ENCODE measurements around the gene SRM.
"Not testable (repeated sequence)": the region's sequence is repeated elsewhere in the genome, so short reads cannot be mapped to it uniquely, and the experiment has no call there.

Gene SRM

DNA sequence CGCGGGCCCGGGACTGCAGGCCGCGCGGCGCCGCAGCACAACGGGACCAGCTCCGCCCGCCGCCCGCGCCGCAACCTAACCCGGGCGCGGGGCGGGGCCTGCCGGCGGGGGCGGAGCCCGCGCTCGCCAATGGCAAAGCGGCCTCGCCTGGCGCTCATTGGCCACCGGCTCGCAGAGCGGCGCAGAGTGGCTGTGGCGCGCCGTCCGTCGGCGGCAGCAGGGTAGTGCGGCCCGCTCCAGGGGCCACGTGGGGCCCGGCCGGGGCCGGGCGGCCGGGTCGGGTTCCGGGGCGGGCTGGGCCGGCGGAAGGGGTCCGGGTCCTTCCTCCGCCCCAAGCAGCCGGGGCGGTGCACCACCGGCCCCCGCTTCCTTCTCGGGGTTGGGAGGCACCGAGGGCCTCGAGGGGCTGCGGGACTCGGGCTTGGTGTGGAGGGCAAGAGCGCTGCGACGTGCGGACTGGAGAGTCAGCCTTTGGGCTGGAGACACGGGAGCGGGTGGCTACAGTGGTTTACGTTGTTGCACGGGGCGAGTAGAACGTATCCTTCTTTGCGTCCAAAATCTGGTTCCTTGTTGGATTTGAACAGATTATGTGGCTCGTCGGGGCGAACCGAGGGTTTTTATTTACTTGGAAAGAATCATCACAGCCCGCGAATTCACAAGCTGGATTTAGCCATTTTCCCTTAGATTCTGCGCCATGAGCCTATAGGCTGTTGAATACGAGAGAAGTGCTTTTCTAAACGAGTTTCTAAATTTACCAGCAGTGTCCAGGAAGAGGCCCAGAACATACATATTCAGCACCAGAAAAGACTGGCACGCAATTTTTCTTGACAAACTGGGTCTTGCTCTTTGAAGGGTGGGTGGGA lies at the start of gene SRM:
TSS of gene SRM (minus strand) at position 51 of the 863 bp plus-strand sequence. CDS start 75 bp downstream, outside the sequence.
- peak; percentile 94 for DNase-seq

DNA sequence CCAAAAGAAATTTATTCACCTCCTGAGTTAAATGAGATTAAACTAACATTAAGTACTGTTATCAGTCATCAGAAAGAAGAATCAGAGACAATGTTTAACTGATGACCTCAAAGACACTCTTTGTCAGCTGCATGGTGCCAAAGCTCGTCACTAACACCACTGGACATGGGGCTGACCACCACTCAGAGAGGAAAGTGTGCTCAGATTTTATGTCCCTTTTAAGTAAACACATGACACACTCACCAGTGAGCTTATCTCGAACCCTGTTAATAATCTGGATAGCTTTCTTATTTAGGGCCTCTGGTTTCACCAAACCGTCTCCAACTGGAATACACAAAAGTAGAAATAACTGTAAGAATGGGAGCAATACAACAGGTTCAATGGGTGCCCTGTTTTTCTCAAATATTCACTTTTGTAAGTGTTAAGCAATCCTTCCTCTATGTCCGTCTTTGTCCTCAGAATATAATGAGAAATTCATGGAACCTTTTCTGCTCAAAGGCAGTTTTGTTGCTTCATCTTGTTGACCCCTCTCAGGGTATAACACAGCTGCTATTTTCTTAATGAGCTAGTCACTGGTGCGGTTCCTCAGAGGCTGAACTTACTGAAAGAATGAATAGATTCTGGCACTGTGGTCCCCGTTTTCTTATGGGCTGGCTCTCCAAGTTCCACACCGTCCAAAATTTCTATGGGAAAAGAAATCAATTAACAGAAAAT lies 49.4 kb upstream of the SRM start:
- no peak for DNase-seq

DNA sequence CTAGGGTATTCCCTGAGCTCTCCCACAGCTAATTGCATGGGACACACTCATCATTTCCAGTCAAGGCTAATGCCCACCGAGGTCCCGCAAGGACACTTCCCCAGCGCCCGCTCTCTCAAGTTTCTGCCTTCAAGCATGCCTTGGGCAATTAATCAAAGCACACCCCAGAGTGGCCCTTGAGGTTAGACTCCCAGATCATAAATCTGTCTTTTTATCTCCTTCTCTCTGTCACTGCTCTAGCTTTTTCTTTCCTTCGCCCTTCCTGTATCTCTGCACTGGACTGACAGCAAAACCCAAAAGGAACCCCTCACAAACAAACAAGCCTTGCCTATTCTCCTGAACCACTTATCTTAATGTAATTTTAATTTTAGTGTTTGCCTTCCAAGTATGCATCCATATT lies 47.8 kb upstream of the SRM start:
- no peak for DNase-seq

DNA sequence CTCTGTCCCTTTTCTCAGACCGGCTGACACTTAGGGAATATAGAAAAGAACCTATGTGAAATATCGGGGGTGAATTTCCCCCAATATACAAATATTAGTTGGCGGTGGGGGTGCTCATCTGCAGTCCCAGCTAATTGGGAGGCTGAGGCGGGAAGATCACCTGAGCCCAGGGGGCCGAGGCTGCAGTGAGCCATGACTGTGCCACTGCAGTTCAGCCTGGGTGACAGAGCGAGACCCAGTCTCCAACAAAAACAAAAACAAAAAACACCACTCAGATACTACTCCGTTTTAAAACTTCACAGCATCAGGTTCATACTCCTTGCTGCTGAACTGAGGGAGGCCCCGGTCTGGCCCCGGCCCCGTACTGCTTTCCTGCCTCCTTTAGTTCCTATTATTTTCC lies 45.8 kb upstream of the SRM start:
- DNase-seq = no peak

DNA sequence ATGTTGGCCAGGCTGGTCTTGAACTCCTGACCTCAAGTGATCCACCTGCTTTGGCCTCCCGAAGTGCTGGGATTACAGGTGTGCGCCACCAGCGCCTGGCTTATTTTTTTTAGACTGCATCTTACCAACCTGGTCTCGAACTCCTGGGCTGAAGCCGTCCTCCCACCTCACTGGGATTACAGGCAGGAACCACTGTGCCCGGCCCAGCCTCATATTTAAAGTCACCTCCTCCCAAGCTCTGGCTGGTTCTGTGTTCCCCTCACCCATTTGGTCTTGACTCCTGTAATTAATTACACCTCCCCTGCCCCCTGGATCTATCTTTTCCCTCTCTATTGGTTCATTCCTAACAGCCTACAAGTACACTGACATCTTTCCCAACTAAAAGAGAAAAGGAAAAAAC lies 41.5 kb upstream of the SRM start:
- no peak for DNase-seq

DNA sequence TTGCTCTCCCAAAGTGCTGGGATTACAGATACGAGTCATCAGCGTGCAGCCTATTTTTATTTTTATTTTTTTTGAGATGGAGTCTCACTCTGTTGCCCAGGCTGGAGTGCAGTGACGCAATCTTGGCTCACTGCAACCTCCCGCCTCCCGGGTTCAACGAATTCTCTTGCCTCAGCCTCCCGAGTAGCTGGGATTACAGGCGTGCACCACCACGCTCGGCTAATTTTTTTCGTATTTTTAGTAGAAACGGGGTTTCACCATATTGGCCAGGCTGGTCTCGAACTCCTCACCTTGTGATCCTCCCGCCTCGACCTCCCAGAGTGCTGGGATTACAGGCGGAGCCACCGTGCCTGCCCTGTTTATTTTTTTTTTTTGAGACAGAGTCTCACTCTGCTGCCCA lies 41.0 kb upstream of the SRM start:
- not testable (repeated sequence) for DNase-seq

DNA sequence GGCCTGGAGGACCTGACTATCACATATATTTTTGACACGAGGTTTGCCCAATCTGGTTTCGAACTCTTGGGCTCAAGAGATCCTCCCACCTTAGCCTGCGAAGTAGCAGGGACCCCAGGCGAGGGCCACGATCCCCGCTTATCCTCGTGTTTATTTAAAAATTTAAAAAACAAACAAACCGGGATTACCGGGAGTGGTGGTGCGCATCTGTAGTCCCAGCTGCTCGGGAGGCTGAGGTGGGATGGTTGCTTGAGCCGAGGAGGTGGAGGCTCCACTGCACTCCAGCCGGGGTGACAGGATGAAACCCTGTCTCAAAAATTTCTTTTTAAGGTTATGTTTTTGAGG lies 40.3 kb upstream of the SRM start:
- DNase-seq = no peak

DNA sequence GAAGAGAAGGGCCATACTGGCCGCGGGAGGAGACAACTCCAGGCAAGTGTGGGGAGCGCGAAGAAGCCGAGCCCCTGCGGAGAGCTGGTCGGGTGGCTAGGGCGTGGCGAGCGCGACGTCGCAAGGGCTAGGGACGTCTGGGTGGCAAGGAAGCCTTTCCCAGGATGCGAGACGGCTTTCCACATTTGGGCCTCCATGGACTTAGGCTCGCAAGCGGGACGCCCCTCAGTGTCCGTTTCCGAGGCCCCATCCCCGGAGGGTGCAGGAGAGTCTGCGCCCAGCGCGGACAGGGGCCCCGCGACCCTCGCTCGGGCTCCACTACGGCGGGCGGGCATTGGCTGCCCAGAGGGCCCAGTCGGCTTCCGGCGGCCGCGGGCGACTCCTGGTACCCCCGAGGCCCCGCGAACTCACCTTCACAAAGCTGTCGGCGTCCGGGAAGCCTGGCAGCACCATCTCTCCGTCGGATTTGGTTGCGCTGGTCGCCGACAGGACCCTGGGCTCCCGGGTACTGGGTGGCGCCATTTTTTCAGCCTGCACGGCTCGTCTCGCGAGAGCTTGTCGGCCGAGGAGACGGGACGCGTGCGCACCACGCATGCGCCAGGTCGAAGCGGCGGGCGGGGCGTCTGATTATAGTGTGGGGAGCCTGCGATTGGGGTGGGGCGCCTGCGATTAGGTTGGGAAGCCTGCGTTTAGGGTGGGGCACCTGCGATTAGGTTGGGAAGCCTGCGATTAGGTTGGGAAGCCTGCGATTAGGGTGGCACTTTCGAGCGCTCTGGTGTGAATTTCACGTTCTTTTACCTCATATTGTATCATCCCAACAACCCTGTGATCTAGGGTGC lies 39.7 kb upstream of the SRM start, which contains the start of gene EXOSC10:
TSS of gene EXOSC10 (minus strand) at position 560 of the 839 bp plus-strand sequence. CDS start at position 522, 38 bp downstream.
- peak; percentile 95 for DNase-seq

DNA sequence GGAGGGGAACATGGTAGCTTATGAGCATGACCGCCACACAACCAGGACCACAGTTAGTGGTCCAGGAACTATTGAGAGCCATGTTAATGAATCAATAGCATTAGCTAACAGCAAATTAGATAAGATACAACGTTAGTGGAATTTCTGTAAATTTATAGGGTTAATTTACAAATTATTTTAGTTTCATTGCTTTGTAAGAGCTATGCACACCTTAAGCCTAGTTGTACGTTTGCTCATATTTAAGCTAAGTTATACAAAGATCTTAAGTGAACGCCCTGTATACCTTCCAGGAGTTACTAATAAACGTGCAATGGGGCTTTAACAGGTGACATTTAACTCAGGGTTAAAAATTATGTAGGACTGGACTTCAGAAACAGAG lies 39.1 kb upstream of the SRM start:
- DNase-seq = no peak

DNA sequence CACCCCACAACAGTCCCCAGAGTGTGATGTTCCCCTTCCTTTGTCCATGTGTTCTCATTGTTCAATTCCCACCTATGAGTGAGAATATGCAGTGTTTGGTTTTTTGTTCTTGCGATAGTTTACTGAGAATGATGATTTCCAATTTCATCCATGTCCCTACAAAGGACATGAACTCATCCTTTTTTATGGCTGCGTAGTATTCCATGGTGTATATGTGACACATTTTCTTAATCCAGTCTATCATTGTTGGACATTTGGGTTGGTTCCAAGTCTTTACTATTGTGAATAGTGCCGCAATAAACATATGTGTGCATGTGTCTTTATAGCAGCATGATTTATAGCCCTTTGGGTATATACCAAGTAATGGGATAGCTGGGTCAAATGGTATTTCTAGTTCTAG lies 24.0 kb upstream of the SRM start:
- DNase-seq = not testable (repeated sequence)

DNA sequence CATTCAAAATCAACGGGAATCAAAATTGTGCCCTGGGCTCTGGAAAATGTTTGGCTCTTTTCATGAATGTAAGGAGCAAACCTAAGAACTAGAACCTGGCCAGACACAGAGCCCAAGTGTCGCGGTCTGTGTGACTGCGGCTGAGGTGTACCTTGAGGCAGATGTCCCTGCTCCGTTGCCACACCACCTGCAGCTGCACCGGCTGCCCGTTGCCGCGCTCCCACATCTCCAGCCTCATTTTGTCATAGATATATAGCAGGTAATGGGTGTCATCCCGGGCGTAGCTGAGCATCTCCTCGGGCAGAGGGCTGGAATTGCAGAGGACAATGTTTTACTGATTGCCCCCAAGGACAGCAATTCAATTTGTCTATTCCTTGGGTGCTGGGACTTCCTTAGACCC lies 21.1 kb upstream of the SRM start:
- no peak for DNase-seq

DNA sequence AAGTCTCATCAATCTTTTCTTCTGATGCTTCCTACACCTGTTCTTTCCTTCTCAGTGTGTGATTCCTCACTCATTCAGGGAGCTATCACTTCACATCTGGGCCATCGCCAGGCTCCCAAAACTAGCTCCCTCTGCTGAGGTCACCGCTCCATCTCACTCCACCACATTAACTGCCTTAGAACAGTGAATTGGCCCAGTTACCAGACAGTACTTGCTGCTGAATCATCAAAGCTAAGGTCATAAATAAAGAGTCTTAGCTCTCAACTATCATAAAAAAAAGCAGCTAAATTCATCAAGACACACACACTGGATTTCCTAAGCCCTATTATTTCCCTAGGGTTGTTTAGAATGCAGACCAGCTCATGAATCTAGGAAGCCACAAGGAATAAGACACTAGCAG lies 18.8 kb upstream of the SRM start:
- DNase-seq = no peak

DNA sequence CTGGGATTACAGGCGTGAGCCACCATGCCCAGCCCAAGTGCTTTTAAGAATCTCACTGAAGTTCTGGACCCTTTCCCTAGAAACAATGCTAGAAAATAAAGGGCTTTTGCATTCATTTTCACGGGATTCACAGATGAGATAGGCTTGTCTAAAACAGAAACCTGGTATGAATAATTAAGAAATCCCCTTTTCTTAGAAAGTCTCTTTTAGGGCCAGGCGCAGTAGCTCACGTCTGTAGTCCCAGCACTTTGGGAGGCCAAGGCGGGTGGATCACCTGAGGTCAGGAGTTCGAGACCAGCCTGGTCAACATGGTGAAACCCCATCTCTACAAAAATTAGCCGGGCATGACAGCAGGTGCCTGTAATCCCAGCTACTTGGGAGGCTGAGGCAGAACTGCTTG lies 13.6 kb upstream of the SRM start:
- DNase-seq = not testable (repeated sequence)

DNA sequence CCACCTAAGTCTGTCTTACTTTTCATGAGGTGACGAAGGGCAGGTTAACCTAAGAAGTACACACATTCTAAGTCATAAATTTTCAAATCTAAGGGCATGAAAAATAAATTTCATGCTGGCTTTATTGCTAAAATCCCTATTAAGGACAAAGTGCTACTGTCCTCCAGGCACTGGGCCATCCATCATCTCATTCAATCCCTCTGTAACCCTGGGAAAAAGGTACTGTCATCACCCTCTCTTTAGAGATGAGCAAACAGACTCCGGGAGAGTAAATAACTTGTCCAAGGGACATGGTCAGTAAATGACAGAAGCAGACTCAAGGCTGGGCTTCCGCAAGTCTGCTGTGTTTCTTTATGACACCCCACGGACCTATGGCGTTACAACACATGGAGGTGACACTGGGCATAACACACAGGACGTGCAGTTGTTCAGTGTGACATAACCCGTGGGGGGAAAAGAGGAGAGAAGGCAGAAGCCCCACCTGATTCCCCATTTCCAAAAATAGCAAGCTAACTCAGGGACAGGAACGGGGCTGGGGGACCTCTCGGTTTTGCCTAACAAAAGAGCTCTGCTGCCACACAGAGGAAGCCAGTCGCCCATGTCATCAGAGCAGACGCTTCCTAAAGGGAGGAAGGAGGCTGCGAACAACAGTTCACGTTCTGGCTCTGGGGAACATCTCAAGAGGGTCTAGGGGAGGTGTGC lies 12.5 kb upstream of the SRM start:
- no peak for DNase-seq

DNA sequence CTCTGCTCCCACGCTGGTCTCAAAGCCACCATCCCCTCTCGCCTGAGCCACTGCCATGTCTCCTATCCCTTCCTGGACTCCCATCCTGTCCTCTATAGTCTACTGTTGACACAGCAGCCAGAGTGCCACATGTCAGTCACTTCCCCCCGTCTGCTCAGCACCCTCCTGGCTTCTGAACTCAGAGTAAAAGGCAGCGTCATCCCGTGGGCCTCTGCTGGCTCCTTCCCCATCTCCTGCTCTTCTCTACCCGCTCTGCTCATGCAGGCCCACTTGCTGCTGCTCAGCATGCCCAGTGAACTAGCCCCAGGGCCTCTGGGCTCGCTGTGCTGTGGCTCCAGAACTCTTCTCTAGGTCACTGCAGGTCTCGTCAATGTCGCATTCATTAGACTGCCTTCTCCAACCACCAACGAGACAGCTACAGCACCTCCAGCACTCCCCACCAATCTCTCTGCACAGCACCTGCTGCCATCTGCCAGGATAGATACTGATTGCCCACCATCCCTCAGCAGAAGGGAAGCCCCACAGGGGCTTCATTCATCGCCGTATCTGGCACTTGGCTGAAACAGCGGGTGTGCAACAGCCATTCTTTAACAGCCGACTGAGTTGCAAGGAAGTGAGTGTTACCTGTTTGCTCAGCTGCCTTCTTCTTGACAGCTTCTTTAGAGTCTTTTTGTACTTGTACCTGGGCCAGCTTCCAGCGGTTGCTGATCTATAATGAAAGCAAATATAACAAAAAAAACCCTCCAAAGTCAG lies 11.8 kb upstream of the SRM start:
- no peak for DNase-seq

DNA sequence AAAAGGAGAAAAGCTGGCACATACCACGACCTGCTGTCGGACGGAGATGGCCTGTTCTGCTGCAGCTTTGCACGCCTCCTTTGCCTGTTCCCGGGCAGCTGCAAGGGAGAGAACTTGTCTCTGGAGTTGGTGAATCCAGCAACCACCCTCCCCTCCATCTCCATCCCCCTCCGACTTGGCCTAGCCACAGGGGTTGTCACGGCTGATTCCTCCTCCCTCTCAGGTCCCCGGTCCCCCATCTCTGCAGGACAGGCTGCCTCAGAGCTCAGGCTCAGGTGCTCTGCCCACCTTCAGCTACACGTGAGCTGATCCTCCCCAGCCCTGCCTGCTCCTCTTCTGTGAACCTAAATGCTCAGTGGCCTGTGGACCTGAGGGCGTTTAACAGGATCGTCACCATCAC lies 11.1 kb upstream of the SRM start:
- no peak for DNase-seq

DNA sequence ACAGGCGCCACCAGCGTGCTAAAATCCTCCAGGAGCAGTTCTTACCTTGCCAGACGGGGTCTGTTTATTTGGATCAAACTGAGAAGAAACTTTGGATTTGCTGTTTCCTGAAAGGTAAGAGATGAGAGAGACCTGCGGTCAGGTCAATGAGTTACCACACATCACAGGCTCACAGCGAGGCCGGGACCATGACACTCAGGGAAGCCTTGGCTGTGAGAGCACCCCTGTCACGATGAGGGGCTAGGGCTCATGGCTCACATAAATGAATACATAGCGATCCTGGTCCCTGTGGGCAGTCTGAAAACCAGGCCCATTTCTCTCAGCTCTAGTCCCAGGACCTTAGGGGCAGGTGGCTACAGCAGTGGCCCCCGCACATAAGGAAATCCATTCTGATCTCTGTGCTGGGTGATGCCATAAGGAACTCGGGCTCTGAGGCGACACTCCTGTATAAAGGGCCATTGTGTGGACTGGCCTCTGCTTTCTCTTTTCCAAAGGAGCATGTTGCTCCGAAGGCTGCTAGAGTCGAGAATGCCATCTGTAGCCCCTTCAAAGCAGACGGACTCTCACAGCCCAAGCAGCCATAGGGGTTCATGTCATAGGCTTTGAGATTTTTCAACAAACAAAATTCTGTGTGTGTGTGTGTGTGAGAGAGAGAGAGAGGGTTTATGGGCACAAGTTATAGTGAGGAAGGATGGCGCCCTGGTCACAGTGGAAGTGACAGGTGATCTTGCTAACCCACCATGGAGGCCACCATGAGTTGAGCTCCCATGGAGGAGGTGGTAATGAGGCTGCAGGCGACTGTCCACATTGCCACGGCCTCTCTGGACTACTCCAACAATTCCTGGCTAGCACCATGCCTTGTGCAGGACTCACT lies 9.0 kb upstream of the SRM start:
- DNase-seq = no peak

DNA sequence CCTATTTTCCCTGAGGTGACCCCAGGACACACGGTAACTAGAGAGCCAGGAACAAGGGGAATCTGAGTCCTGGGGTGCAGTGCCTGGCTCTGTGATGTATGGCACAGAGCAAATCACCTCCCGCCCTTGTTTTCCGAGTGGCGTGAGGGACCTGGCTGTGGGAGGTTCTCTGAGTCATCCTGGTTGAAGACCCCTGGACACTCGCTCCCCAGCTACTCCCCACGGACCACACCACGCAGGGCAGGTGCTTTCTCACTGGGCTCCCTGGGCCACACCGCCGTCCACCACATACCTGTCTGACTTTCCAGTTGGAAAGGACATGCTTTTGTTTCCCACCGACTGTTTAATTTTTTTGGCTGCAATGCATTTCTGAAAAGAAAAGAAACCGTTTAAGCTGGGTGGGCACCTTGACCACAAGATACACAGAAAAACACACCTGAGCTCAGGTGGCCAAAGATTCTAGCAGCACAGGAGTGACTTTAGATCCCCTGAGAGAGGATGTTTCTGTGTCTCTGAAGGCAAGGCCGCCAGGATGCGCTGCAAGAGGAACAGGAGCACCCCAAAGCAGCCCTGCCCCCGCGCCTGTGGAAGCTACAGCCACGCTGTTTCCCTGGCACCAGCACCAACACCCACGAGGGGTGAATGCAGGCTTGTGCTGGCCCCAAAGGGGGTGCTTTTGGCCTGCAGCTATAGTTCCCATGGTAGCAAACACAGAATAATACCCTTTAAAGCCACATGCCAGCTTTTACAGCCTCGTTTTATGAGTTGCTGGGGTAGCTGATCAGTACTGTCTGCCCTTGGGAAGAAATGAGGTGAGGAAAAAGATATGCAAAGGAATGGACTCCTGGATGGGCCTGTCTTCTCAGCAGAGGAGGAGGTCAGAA lies 8.1 kb upstream of the SRM start:
- no peak for DNase-seq

DNA sequence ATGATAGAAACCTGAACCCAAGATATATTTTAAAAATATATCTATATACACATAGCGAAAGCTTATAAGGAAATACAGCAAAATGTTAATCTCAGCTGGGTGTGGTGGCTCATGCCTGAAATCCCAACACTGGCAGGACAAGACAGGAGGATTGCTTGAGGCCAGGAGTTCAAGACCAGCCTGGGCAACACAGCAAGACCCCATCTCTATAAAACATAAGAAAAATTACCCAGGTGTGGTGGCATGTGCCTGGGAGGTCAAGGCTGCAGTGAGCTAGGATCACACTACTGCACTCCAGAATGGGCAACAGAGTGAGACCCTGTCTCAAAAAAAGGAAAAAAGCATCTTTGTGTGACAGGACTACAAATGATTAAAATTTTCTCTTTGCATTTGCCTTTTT lies 6.0 kb upstream of the SRM start:
- no peak for DNase-seq

DNA sequence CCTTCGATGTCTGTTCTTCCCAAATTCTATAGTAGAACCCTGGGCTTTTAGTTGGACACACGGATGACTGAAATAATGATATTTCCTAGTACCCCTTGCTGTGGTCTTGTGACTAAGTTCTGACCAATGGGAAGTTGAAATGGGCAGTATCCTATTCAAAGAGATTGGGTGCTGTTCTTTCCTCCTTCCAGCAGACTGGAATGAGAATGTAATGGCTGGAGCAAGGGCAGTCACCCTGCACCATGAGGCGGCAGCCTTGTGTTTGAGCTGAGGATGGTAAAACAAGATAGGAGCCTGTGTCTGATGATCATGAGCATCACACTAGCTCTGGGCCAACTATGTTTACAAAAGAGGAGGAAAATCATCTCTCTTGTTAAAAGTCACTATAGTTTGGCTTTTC lies 5.1 kb upstream of the SRM start:
- no peak for DNase-seq
